ENCODE data around the gene NT5C.

NT5C gene

DNA sequence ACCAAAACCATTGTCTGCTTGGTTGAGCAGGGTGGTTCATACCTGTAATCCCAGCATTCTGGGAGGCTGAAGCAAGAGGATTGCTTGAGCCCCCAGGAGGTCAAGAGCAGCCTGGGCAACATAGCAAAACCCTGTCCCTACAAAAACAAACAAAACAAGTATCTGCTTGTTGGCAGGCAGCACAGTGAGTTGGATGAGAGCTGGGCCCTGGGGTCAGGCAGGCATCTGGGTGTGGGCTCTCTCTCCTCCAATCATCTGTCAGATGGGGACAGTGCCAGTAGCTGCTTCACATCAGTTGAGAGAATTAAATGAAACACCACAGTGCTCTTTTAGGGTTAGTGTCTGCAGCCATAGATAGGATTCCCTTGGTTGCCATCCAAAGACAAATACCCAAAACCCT lies 16.0 kb downstream of the NT5C start:
- DNase-seq (ENCODE audit: low spot score) = no peak

DNA sequence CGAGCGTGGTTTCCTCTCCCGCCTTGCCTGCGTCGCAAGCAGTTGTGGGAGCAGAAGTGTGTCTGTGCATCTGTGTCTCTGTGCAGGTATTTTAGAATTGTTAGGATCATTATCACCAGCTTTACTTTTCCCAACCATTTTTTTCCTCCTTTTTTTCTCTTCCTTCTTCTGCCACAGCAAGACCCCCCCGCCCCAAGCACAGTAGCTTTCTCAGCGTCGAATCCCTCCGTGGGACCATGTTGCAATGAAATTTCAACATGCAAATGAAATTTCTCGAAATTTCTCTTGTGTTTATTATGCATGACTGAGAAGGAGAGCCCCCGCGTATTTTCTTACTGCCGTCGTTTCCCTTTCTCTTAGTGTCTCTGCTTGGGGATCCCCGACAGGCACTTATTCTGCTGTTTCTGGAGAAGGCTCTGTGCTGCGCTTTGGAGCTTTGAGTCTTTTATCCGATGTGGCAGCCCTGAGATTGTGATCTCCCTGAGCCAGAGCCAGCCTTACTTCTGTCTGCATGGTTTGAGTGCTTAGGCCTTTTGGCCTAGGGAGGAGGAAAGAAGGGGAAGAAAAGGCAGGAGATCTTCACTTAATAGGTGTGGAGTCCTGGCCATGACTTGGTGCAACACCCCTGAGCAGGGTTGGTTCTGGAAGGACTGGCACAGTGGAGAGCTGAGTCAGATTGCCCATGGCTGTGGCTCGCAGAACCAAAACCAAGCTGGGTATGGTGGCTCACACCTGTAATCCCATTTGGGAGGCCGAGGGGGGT lies 16.8 kb downstream of the NT5C start:
- no peak for DNase-seq (ENCODE audit: low spot score)

DNA sequence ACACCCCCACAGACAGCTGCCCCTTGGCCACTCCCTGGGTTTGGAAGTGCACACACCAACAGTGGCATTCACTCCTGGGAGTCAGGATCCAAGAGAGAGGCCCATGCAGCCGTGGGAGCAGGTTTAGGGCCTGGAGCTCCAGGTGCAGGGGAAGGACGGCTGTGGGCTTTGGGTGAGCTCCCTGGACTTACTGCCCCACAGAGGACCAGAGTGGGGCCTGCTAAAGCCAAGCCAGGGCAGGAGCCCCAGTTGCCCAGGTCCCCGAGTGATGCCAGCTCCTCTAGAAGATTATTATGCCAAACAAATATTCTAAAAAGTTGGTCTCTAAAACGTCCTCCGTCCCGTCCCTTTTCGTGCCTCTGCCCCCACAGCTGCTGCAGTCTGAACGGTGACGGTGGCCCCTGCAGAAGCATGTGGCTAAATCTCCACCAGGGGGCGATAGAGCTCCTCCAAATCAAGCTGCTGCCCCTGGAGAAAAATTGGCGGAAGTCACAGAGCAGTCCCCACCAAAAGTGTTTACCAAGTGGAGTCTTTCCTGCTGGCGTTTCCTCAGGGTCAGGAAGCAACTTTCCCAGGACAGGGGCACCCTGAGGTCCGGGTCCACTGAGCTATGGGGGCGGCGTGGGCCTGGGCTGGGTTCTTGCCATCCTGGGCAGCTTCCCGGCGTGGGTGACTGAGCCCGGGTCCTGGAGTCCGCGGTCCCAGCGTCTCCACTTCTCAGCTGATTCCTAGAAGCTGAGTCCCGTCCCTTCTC lies 17.6 kb downstream of the NT5C start:
- peak; percentile 93 for DNase-seq (ENCODE audit: low spot score)

DNA sequence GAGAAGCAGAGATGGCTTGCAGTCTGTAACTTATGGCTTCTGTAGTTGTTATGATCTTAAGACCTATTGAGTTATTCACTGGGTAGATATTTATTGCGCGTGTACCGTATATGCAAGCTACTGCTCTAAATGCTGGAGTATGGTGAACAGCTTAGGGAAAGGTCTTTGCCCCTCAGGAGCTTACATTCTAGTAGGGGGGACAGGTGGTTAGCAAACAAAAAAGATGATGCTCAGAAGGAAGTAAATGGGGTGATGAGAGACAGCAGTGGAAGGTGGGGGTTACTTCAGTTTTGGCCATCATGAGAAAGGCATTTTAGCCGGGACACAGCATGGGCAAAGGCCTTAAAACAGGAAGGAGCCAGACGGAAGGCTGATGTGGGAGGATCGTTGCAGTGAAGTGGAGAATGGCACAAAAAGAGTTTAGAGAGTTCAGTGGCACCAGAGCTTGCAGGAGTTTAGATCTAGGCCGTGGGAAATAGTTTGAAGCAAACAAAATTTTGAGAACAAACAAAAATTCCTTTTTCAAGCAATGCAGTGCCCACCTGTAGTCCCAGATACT lies 19.7 kb downstream of the NT5C start:
- DNase-seq (ENCODE audit: low spot score) = no peak

DNA sequence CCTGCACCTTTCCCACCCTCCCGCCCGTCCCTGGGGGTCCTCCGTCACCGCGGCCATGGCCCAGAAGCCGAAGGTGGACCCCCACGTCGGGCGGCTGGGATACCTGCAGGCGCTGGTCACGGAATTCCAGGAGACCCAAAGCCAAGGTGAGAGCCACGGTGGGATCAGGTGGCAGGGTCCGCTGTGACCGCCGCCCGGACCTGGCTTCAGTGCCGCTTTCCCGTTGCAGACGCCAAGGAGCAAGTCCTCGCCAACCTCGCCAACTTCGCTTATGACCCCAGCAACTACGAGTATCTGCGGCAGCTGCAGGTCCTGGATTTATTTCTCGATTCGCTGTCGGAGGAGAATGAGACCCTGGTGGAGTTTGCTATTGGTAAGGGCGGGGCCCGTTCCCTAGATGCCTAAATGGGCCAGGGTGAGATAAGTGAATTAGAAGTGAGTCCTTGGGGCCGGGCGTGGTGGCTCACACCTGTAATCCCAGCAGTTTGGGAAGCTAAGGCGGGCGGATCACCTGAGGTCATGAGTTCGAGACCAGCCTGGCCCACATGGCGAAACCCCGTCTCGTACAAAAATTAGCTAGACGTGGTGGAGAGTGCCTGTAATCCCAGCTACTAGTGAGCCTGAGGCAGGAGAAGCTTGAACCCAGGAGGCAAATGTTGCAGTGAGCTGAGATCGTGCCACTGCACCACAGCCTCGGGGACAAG lies 21.2 kb downstream of the NT5C start:
- no peak for DNase-seq (ENCODE audit: low spot score)

DNA sequence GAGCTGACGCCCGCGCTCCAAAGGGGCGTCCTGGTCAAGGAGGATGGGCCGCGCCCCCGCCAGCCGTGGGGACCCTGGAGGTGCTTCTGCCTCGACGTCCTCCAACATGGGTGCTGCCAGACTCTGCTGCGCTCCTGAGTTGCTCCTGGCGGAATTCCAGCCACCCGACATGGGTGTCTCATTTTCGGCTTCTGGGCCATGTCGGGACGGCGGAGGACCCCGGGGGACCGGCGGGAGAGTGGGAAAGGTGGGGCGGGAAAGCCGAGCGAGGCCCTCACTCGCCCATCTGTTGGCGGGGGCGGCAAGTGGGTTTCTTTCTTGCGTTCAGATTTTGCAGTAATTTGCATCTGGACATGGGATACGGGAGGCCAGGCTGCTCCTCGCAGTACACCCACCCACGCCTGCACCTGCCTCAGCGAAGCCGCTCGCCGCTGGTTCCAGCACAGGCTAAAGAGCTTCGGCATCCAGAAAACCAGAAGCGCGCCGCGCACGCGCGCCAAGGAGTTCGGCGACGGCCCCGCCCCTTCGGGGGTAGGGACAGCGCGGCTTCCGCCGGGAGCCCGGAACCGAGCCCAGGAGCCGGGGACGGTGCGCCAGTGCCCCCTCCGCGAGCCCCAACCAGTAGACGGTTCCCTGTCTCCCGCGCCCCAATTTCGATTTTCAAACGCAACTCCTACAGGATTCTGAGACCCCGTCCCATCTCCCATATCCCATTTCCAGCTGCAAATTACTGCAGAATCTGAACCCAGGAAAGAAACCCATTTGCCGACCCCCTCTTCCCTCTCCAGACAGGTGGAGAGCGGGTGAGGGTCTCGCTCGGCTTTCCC lies 21.9 kb downstream of the NT5C start, which contains the start of gene ARMC7:
Gene ARMC7, plus strand, starts transcription at position 563 of the 827 bp plus-strand sequence. CDS start 320 bp downstream, outside the sequence.
- DNase-seq (ENCODE audit: low spot score) = peak; percentile 91

DNA sequence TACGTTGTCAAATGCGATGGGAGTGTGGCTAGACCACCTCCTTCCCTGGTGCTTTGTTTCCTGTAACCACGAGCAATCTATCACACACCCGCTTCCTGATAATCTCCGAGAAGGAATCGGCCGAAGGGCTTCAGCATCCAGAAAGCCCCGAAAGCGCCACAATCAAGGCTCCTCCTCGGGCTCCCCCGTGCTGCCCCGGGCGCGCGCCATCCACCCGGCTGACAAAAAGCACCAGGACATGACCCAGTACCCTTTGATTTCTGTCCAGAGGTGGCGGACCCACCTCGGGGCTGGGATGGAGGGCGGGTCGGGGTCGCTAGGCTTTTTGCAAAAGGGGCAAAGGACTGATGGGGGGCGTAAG lies 22.5 kb downstream of the NT5C start:
- DNase-seq (ENCODE audit: low spot score) = no peak

DNA sequence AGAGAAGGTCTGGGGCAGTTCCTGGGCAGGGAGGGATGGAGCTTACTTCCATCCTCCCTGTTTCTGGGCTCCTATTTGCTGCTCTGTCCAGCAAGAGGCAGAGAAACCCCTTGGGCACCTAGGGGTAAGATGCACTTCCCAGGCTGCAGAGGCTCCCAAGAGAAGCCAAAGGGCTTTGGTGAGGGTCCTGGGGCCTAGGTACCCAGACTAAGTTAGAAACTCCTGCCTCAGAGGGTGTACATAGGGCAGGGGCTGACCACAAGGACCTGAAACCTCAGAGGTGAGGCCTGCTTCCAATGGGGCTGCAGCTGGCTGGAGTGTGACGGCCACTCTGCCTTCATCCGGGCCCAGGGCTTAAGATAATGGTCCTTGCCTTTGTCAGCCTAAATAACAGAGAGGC lies 23.3 kb downstream of the NT5C start:
- DNase-seq (ENCODE audit: low spot score) = no peak

DNA sequence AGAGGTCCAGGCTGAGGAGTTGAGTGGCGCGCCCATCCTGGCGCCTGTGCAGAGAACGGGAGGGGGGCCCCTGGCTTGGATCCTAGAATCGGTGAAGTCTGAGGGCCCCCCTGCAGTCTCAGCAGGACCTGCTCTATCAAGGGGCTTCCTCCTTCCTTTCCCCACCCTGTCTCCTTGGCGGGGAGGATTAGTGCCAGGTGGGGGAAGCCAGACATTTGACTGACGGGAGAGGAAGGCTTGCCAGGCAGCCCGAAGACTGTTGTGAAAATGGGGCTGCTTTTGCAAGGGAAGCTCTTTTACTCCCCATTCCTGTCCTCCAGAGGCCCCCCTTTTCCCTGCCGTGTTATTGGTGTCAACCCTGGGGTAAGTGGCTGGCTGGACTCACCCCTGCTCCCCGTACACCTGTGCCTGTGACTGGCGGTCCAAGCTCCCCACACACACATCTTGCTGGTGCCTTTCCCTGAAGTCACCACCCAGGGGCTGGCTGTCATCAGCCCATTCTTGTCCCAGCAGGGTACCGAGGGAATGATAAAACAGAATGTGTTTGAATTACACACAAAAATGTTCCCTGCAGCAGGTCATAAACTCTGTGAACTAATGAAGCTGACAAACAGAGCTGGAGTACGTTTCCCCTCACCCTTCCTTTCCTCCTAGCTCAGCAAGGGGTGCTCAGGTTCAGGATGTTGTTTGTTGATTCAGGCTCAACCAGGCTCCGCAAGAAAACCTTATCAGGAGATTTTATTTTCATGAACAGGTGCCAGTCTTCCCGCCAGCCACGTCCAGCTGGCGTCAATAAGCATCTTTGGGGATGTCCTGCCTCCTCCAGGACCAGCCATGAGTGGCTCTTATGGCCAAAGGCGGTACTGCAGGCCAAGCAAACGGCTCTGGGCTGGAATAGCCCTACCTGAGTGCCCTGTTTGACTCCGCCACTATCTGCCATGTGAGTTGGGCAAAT lies 26.1 kb downstream of the NT5C start:
- DNase-seq (ENCODE audit: low spot score) = no peak

DNA sequence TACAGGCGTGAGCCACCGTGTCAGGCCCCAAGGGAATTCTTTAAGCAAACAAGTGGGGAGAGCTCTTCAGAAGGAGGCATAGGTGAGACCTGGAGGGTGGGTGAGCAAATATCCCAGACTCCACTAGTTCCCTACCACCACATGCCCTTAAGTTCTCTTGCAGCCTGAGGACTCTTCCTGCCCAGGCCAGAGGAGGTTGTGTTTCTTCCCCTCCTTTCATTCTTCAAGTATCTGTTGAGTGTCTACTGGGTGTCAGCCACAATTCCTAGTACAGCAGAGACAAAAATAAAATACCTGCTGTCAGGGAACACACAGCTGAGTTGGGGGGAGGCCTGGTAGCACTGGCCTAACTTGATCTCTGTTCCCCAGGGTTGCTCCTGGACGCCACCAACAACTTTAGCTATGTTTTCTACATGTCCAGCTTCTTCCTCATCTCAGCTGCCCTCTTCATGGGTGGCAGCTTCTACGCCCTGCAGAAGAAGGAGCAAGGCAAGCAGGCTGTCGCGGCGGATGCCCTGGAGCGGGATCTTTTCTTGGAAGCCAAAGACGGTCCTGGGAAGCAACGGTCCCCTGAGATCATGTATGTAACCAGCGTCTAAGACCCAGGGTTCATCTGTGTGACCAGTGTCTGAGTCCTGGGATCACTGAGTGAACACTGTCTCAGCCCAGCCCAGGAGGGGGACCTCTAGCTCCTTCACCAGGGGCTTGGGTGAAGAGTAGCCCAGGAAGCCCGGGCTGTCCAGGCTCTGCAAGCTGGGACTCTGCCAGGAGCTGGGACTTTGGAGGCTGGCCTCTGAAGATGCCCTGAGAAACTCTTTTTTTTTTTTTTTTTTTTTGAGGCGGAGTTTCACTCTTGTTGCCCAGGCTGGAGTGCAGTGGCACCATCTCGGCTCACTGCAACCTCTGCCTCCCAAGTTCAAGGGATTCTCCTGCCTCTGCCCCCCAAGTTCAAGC lies 27.7 kb downstream of the NT5C start:
- no peak for DNase-seq (ENCODE audit: low spot score)

DNA sequence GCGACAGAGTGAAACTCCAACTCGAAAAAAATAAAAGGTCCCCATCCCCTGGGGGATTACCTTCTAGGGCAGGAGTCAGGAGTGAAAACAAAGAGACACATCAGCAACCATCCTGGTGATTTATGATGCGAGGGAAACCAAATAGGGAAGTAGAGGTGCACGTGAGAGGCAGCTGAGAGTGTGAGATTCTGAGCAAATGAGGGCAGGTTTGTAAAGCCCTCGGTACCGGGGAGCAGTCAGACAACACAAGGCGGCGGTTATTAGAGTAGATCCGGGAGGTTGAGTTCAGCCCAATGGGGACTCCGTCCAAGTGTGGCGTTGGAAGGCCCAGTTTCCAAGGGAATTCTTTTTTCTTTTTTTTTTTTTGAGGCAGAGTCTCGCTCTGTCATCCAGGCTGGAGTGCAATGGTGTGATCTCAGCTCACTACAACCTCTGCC lies 29.1 kb downstream of the NT5C start:
- no peak for DNase-seq (ENCODE audit: low spot score)

DNA sequence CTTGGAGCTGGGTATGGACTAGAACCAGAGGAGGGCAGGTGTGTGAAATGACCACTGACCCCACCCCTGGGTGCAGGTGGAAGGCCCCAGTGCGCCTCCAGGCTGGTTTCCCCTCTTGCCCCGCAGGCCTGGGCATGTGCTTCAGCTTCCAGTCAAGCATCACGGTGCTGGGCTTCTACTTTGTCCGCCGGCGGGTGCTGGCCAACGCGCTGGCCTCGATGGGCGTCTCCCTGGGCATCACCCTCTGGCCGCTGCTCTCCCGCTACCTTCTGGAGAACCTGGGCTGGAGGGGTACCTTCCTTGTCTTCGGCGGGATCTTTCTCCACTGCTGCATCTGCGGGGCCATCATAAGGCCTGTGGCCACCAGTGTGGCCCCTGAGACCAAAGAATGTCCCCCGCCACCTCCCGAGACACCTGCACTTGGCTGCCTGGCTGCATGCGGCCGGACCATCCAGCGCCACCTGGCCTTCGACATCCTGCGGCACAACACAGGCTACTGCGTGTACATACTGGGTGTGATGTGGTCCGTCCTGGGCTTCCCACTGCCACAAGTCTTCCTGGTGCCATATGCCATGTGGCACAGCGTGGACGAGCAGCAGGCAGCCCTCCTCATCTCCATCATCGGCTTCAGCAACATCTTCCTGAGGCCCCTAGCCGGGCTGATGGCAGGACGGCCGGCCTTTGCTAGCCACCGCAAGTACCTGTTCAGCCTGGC lies 31.5 kb downstream of the NT5C start:
- DNase-seq (ENCODE audit: low spot score) = no peak

DNA sequence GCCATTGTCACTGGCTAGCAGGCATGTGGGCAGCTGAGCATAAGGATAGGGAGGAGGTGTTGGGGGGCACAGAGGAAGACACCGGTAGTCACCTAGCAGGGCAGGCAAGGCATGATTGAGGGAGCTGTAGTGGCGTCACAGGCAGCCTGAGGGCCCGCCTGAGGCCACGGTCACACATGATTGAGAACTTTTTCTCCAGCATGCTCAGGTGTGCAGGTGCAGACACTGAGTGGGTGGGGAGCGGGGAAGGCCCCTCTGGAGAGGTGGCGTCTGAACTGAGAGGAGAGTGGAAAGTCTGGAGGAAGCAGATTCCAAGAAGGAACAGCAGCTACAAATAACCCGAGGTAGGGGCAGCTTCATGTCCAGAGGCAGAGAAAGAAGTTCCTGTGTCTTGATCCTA lies 32.7 kb downstream of the NT5C start:
- no peak for DNase-seq (ENCODE audit: low spot score)

DNA sequence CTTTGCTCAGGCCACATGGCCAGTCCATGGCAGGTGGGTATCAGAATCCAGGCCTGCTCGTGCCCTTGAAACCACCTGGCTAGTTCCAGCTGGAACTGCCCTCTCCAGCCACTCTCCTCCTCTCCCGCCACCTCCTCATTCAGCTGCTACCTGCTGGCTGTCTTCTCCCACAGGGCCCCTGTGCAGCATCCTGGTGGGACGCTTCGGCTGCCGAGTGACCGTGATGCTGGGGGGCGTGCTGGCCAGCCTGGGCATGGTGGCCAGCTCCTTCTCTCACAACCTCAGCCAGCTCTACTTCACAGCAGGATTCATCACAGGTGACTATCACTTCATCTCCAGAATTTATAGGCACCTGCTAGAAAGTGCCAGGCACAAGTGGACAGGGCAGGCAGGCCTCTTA lies 33.7 kb downstream of the NT5C start:
- no peak for DNase-seq (ENCODE audit: low spot score)

DNA sequence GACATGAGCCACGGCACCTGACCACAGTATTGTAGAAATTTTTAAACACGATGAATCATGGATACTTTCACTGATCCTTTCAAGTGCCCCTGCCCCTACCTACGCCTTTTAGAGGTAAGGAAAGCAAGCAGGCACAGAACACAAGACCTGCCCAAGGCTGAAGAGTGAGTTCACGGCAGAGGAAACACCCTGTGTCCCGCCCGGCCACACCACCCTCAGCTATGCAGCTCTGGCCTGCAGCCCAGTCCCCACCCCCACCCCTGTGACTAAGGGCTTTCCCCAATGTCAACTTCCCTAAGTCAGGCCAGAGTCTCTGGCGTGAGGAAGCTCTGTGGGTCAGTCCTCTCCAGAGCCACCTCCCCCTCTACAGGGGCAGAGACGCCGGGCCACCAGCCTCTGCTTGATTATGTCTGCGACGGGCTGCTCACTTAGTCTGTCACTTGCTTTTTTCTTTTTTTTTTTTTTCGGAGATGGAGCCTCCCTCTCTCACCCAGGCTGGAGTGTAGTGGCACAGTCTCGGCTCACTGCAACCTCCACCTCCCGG lies 35.4 kb downstream of the NT5C start:
- DNase-seq (ENCODE audit: low spot score) = no peak

DNA sequence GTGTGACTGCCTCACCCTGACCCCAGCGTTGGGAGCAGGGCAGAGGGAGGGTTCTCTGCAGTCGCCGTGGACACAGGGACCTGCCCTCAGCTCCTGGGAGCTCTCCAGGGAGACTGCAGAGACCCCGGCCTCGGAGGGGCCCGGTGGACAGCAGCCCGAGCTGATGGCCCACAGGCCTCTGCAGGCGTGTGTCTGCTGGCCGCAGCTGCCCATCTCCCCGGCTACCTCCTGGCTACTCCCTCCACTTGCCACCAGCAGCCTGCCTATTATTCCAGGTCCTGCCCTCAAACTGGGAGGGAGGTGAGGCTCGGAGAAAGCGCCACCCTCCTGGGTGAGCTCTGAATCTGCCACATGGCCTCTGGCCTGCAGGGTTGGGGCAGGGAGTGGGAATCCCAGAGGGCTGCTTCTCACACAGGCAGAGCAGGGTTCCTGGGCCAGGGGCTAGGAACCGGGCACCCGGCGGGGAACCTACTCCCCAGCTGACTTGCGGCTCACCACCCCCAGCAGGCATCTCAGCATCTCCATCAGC lies 36.6 kb downstream of the NT5C start:
- no peak for DNase-seq (ENCODE audit: low spot score)

DNA sequence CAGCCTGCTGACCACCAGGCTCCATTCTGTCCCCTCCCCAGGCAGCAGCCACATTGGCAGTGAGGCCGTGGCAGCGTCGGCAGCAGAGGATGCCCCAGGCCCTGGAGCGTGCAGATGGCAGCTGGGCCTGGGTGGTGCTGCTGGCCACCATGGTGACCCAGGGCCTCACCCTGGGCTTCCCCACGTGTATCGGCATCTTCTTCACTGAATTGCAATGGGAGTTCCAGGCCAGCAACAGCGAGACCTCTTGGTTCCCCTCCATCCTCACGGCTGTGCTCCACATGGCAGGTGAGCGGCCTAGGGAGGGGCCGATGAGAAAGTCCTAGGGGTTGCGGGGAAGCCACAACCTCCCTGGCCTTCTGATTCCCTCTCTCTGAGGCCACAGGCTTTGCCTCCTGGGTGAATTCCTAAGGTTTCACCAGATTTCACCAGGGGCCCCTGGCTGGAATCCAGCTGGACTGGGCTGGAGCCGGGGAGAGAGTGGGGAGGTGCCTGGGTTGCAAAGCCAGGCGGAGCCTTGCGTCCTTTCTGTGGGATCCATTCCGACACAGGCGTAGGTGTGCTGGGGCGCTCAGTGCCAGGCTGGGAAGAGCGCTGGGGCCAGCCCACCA lies 37.9 kb downstream of the NT5C start:
- no peak for DNase-seq (ENCODE audit: low spot score)

DNA sequence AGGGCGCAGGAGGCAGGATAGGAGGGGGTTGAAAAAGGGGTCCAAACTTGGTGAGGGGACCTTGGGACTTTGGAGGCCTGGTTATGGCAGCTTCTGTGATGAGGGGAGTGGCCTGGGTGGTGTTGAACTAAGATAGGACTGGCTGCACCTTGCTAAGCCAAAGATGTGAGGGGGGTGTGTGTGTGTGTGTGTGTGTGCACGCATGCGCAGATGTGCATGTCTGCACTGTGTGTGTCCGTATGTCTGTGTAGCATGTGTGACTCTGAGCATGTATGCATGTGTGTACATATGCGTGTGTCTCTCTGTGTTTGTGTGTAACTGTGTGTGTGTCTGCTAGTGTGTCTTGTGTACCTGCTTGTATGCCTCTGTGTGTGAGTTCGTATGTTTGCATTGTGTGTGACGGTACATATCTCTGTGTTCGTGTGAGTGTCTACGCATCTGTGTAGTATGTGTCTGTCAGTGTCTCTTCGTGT lies 39.7 kb downstream of the NT5C start:
- DNase-seq (ENCODE audit: low spot score) = no peak
